Left lung (tissue), 10 donors: ENCODE results near the gene PLEKHG1. TPM values are rescaled to one million over a fixed set of nuclear protein-coding genes. Genes with fewer than 3 reads are reported as not detected.

ENCODE experiments used
- ATAC-seq: fragments of 200-7000 bp; cut with Tn5 transposase; one replicate; pipeline ENCODE4 v1.9.1; 2020; ENCODE audit warnings: moderate library complexity
- DNase-seq, 4 donors: peaks; one replicate each; pipeline ENCODE4 v3.0.0-alpha.2; 2013 to 2020
- H3K27ac ChIP-seq, 2 donors: fragments of 200-600 bp; sonication (generic) in 1 of 2; one replicate each; pipeline versions ENCODE4 v1.5.0 to v1.8.0; 2020 to 2021
- H3K27me3 ChIP-seq, 2 donors: fragments of 200-600 bp; sonication (generic) in 1 of 2; one replicate each; pipeline versions ENCODE4 v1.5.0 to v1.8.0; 2020 to 2021
- H3K36me3 ChIP-seq, 2 donors: fragments of 200-600 bp; sonication (generic) in 1 of 2; one replicate each; pipeline versions ENCODE4 v1.5.0 to v1.8.0; 2020 to 2021
- H3K4me1 ChIP-seq, 2 donors: fragments of 200-600 bp; one replicate each; pipeline ENCODE4 v1.8.0; 2021
- H3K4me3 ChIP-seq, 2 donors: fragments of 200-600 bp; sonication (generic) in 1 of 2; one replicate each; pipeline versions ENCODE4 v1.5.0 to v1.8.0; 2020 to 2021; ENCODE audit warnings: mild to moderate bottlenecking in 1 of 2
- H3K9me3 ChIP-seq, 2 donors: fragments of 200-600 bp; sonication (generic) in 1 of 2; one replicate each; pipeline versions ENCODE4 v1.5.0 to v1.8.0; 2020 to 2021
- intact Hi-C, 2 donors: fragments of 100-400 bp; cut with DNase I; formaldehyde crosslinking; loops; one replicate each; pipeline versions ENCODE4 v1.11.2 to v1.14.2; 2022
- polyA plus RNA-seq, 6 donors: library from polyadenylated mRNA; unstranded; fragments of 120-200 nt; gene quantifications; one replicate each; pipeline ENCODE4 v1.2.1, GENCODE V29; 2013; ENCODE audit not compliant: insufficient read length in 6 of 6
- total RNA-seq, 2 donors: library from RNA; stranded (reverse); fragmentation: NEBNext Ultra II Directional; extraction: Animal tissue kit (Norgen Biotek cat#: 25700); gene quantifications; one replicate each; pipeline ENCODE4 v1.2.1, GENCODE V29; 2021
- TF ChIP-seq, protein P1 (sequence below), 2 donors: fragments of 200-600 bp; sonication (generic) in 1 of 2; IDR thresholded peaks; one replicate each; pipeline versions ENCODE4 v1.5.0 to v1.8.0; 2021; ENCODE audit warnings: antibody characterized with exemption in 2 of 2
- donor health status: DM: no; HTN: yes; CAD: no.
- donor health status: DM: no; HTN: no; CAD: no.

Gene PLEKHG1
- total and polyA plus RNA-seq, 8 donors, result 16.7 to 34.2 (median 30.6) TPM

DNA sequence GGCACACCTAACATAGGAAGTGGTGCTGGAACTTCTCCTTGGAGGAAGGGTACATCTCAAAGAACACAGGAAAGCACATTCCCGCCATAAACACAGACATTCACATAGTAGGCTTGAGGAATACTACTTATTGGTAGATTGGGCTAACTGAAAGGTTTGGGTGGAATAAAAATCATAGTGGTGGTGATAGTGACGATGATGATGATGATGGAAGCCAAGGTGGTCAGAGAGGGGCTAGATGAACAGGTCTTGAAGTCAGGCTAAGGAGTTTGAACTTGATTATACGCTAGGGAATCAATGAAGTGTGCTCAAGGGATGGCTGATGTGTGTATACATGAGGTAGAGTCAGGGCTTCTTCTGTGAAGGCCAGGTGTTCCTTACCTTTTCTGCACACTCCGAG is 12.0 kb upstream of the PLEKHG1 start:
- H3K27ac ChIP-seq, result no peak overlapping the region
- intact Hi-C loops, result no loop called here
- TF ChIP-seq, protein P1, sequence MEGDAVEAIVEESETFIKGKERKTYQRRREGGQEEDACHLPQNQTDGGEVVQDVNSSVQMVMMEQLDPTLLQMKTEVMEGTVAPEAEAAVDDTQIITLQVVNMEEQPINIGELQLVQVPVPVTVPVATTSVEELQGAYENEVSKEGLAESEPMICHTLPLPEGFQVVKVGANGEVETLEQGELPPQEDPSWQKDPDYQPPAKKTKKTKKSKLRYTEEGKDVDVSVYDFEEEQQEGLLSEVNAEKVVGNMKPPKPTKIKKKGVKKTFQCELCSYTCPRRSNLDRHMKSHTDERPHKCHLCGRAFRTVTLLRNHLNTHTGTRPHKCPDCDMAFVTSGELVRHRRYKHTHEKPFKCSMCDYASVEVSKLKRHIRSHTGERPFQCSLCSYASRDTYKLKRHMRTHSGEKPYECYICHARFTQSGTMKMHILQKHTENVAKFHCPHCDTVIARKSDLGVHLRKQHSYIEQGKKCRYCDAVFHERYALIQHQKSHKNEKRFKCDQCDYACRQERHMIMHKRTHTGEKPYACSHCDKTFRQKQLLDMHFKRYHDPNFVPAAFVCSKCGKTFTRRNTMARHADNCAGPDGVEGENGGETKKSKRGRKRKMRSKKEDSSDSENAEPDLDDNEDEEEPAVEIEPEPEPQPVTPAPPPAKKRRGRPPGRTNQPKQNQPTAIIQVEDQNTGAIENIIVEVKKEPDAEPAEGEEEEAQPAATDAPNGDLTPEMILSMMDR (IDR thresholded peaks at IDR 0.05), result no peak

DNA sequence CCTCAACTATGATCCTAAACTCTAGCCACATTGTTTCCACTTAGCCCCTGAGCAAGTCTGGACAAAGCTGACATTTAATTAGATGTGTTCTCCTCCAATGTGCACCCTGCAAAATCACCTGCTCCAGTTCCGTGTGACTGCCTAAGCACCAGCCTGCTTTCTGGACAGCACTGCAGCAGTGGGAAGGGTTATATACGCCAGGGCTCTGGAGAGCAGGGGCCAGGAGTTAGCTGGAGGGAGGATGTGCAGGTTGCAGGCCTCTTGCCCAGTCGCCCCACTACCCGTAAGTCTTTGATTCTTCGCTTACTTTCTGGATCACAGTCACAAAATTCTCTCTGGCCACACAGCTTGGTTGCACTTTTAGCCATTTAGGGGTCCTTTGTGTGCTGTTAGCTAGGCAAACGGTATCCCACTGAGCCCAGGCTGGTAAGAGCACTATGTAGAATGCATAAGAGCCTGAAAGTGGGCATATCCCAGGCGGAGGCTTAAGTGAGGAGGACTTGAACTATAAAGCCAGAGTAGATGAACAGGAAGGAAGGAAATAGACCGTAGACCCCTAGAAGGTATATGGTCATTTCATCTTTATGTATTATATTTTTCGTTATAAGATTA is 10.7 kb upstream of the PLEKHG1 start:
- no peaks in the 10 kb centered on the region for H3K36me3 ChIP-seq
- no peak for DNase-seq
- intact Hi-C loops, result no loop called here
- ATAC-seq, result no peak
- no peak overlapping the region for H3K4me3 ChIP-seq
- no peaks in the 10 kb centered on the region for H3K4me1 ChIP-seq
- H3K27ac ChIP-seq, result no peak overlapping the region
- H3K27me3 ChIP-seq, result no peaks in the 10 kb centered on the region
- TF ChIP-seq, protein P1 (IDR thresholded peaks at IDR 0.05), result no peak
- no peaks in the 10 kb centered on the region for H3K9me3 ChIP-seq

More for the DNA sequence above, 12.0 kb upstream of the PLEKHG1 start:
- H3K36me3 ChIP-seq, result no peaks in the 10 kb centered on the region
- H3K4me3 ChIP-seq, result no peak overlapping the region
- no peaks in the 10 kb centered on the region for H3K27me3 ChIP-seq
- DNase-seq (no peak), ATAC-seq (no peak)
- H3K9me3 ChIP-seq, result no peaks in the 10 kb centered on the region
- no peaks in the 10 kb centered on the region for H3K4me1 ChIP-seq

DNA sequence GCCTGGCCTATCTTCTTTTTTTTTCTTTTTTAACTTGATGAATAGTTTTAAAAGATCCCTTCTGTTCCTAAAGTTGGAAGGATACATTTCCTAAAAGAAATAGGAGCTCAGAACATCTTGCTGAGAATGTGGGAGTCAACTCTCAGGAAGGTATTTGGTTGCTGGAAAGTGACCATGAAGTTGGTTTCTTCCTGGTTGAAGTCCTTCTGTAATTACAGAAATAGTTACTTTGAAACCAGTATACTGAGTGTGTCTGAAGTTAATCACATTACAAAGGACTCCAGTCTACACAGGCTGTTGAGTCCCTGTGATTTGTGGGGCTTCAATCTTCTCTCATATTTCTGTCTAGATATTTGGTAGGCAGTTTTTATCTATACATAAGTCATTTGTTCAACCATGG is 9.8 kb upstream of the PLEKHG1 start:
- Histone ChIP-seq H3K36me3 (no peaks in the 10 kb centered on the region), H3K9me3 (no peaks in the 10 kb centered on the region), H3K4me3 (no peak overlapping the region), H3K4me1 (no peaks in the 10 kb centered on the region), H3K27ac (no peak overlapping the region), H3K27me3 (no peaks in the 10 kb centered on the region)
- intact Hi-C loops, result no loop called here
- TF ChIP-seq, protein P1 (IDR thresholded peaks at IDR 0.05), result no peak
- ATAC-seq (no peak), DNase-seq (no peak)

DNA sequence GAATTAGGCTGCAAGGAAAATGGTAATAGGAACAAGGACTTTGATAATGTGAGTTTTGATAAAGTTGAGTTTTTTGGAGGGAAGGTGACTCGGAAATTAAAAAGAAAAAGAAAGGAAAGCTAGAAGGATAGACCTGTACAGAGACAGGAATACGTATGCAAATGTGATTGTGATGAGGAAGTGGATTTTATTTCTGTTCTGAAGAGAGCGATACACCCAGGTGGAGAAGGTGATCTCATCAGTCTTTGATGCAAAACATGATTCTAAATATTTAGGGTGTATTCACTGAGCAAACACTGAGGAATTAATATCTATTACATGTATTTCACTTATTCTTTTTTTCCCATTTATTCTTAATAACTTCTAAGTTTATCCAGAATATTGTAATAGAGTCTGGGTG is 9.2 kb upstream of the PLEKHG1 start:
- no peaks in the 10 kb centered on the region for H3K9me3 ChIP-seq
- H3K27ac ChIP-seq, result no peak overlapping the region
- no peaks in the 10 kb centered on the region for H3K4me1 ChIP-seq
- no peak for DNase-seq
- no peaks in the 10 kb centered on the region for H3K27me3 ChIP-seq
- TF ChIP-seq, protein P1 (IDR thresholded peaks at IDR 0.05), result no peak
- ATAC-seq, result peak; percentile 57
- intact Hi-C loops, result no loop called here
- H3K36me3 ChIP-seq, result no peaks in the 10 kb centered on the region
- no peak overlapping the region for H3K4me3 ChIP-seq

DNA sequence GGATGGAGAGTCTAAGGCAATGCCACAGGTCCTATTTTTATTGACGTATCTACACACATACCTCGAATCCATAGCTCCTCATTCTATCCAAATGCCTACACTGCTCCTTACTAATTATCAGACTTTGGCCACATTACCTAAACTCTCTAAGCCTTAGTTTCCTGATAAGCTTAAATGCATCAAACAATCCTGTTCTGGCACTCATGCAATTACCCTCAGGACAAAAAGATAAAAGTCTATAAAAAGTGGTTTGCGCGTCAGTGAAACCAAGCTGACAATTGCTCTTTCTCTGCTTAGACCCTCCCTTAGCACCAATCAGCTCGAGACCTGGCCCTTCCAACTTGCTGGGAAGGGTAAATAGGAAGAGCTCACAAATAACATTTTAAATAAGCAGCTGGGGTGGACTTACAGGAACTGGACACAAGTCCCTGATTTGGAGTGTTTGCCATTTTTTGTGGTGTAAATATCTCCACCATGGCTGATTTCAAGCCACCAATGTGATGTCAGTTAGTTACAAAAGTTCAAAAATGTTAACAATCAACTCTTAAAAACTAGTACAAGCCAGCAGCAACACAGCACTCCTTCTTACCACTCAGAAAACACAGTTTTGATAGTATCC is 7.2 kb upstream of the PLEKHG1 start:
- no peaks in the 10 kb centered on the region for H3K36me3 ChIP-seq
- TF ChIP-seq, protein P1 (IDR thresholded peaks at IDR 0.05), result no peak
- H3K9me3 ChIP-seq, result no peaks in the 10 kb centered on the region
- ATAC-seq (no peak), DNase-seq (no peak)
- no peak overlapping the region for H3K27ac ChIP-seq
- H3K4me3 ChIP-seq, result no peak overlapping the region
- no peaks in the 10 kb centered on the region for H3K4me1 ChIP-seq
- peaks cover 0 to 2% of the 10 kb centered on the region in 2 donors for H3K27me3 ChIP-seq
- intact Hi-C loops, result no loop called here
